Endothelial cell of umbilical vein (primary cell): ENCODE results near the gene ZNF697. TPM values are rescaled to one million over a fixed set of nuclear protein-coding genes. Genes with fewer than 3 reads are reported as not detected.

ENCODE experiments used
- BruUV-seq: library from RNA; stranded (reverse); fragments of 400-500 nt; replicated peaks from 2 replicates; lab custom pipeline; 2021; lab: Mats Ljungman, UMichigan
- CTCF ChIA-PET: fragments of 300-600, 350-600 bp; sonication (Branson Sonifier 250); formaldehyde crosslinking; loops from one replicate; lab custom pipeline; 2021; ENCODE audit warnings: antibody characterized with exemption, inconsistent platforms; lab: Charles Lee
- POLR2A ChIA-PET: fragments of 300-600, 350-600 bp; sonication (Branson Sonifier 250); formaldehyde crosslinking; loops from one replicate; lab custom pipeline; 2021; ENCODE audit warnings: antibody characterized with exemption, inconsistent platforms; lab: Charles Lee
- DNase-seq: peaks from one replicate; pipeline ENCODE4 v3.0.0-alpha.2; 2011; ENCODE audit warnings: low read depth, low spot score
- FAIRE-seq: peaks from 2 replicates; lab custom pipeline; 2011; peaks lifted over from hg19 to GRCh38; lab: Jason Lieb, UNC
- H2AFZ ChIP-seq: 2 replicates; pipeline ENCODE4 v1.6.0; 2012; ENCODE audit warnings: low read depth, low read length, control low read depth, inconsistent platforms
- H3K27ac ChIP-seq: 2 replicates; pipeline ENCODE4 v1.5.1; 2011; ENCODE audit warnings: low read depth, mild to moderate bottlenecking, control low read depth, low read length, moderate library complexity; ENCODE audit not compliant: insufficient read depth
- H3K27me3 ChIP-seq, 2 experiments: 2 replicates each; pipeline versions ENCODE4 v1.6.0 to v1.6.1; 2011; ENCODE audit warnings: low read length in 2 of 2, mixed read lengths in 1 of 2; ENCODE audit not compliant: control insufficient read depth in 2 of 2, insufficient read depth in 2 of 2
- H3K36me3 ChIP-seq, 2 experiments: 2 replicates in 1 of 2; 3 replicates in 1 of 2; pipeline ENCODE4 v1.5.1; 2011; ENCODE audit warnings: low read length in 2 of 2, mild to moderate bottlenecking in 1 of 2, moderate library complexity in 1 of 2; ENCODE audit not compliant: control insufficient read depth in 2 of 2, insufficient read depth in 2 of 2; ENCODE audit errors: extremely low read depth in 1 of 2
- H3K4me1 ChIP-seq: 3 replicates; pipeline ENCODE4 v1.5.1; 2011; ENCODE audit warnings: mild to moderate bottlenecking, low read length; ENCODE audit not compliant: control insufficient read depth, insufficient read depth; ENCODE audit errors: extremely low read depth
- H3K4me2 ChIP-seq: 2 replicates; pipeline ENCODE4 v1.6.1; 2011; ENCODE audit warnings: low read length, control low read depth, mixed read lengths; ENCODE audit not compliant: insufficient read depth
- H3K4me3 ChIP-seq, 3 experiments: fragments of 200-600 bp in 1 of 3; sonication (generic), shearing (Covaris generic) in 1 of 3; replicated peaks in 1 of 3; 2 replicates each; pipeline ENCODE4 v1.5.1; 2011 to 2016; ENCODE audit warnings: control low read depth in 3 of 3, low read length in 3 of 3, mild to moderate bottlenecking in 2 of 3, inconsistent platforms in 1 of 3, low read depth in 1 of 3, moderate library complexity in 1 of 3; ENCODE audit not compliant: insufficient read depth in 1 of 3
- H3K79me2 ChIP-seq: 2 replicates; pipeline ENCODE4 v1.6.0; 2012; ENCODE audit warnings: low read length, inconsistent platforms; ENCODE audit not compliant: control insufficient read depth, insufficient read depth
- H3K9ac ChIP-seq: replicated peaks from 2 replicates; pipeline ENCODE3; 2011; ENCODE audit warnings: low read length, control low read depth; ENCODE audit not compliant: insufficient read depth; ENCODE audit errors: extremely low read depth
- H3K9me1 ChIP-seq: replicated peaks from 3 replicates; pipeline ENCODE4 v1.6.0; 2011; ENCODE audit warnings: mild to moderate bottlenecking, low read length; ENCODE audit not compliant: control insufficient read depth, insufficient read depth; ENCODE audit errors: extremely low read depth
- H3K9me3 ChIP-seq: replicated peaks from 2 replicates; pipeline ENCODE4 v1.5.1; 2012; ENCODE audit warnings: low read length, inconsistent platforms; ENCODE audit not compliant: control insufficient read depth, insufficient read depth
- H4K20me1 ChIP-seq: replicated peaks from 2 replicates; pipeline ENCODE3; 2011; ENCODE audit warnings: mild to moderate bottlenecking, low read length; ENCODE audit not compliant: control insufficient read depth, insufficient read depth; ENCODE audit errors: extremely low read depth
- CTCF ChIP-seq, 2 donors: IDR thresholded peaks; 1 replicate in 1 of 2; 2 replicates in 1 of 2; pipeline ENCODE4 v1.5.1; 2011; ENCODE audit warnings: low read length in 2 of 2, mild to moderate bottlenecking in 2 of 2, moderate library complexity in 2 of 2, control low read depth in 1 of 2, inconsistent platforms in 1 of 2, low read depth in 1 of 2; ENCODE audit not compliant: insufficient read depth in 1 of 2; ENCODE audit errors: extremely low read depth in 1 of 2
- EZH2 ChIP-seq: IDR thresholded peaks from 2 replicates; pipeline ENCODE4 v1.6.1; 2012; ENCODE audit warnings: borderline replicate concordance, low read depth, mild to moderate bottlenecking, moderate library complexity, low read length, inconsistent platforms; ENCODE audit not compliant: severe bottlenecking
- FOS ChIP-seq: IDR thresholded peaks from 2 replicates; pipeline ENCODE4 v1.6.1; 2011; ENCODE audit warnings: mild to moderate bottlenecking, low read length, moderate library complexity, borderline replicate concordance; ENCODE audit not compliant: insufficient read depth
- GATA2 ChIP-seq: IDR thresholded peaks from 2 replicates; pipeline ENCODE4 v1.7.0; 2011; ENCODE audit warnings: low read depth, mild to moderate bottlenecking, moderate library complexity, mixed read lengths, low read length; ENCODE audit not compliant: insufficient read length, insufficient read depth
- JUN ChIP-seq: IDR thresholded peaks from 2 replicates; pipeline ENCODE4 v1.6.1; 2011; ENCODE audit warnings: borderline replicate concordance, low read depth; ENCODE audit not compliant: insufficient read length, insufficient read depth
- MAX ChIP-seq: IDR thresholded peaks from 2 replicates; pipeline ENCODE4 v1.6.1; 2011; ENCODE audit not compliant: insufficient read depth, insufficient read length
- MYC ChIP-seq: IDR thresholded peaks from one replicate; pipeline ENCODE4 v1.6.1; 2011; ENCODE audit warnings: mild to moderate bottlenecking, low read depth, low read length
- POLR2A ChIP-seq: IDR thresholded peaks from 2 replicates; pipeline ENCODE4 v1.6.1; 2012; ENCODE audit warnings: low read depth, mild to moderate bottlenecking, control low read depth, low read length
- POLR2AphosphoS5 ChIP-seq: IDR thresholded peaks from 2 replicates; pipeline ENCODE4 v1.6.1; 2012; ENCODE audit warnings: low read depth, mild to moderate bottlenecking, control low read depth, low read length, moderate library complexity; ENCODE audit not compliant: insufficient read depth
- dilution Hi-C: fragments of 300-500 bp; cut with MboI; formaldehyde crosslinking; loops from one replicate; pipeline ENCODE4 v1.15.0; 2019; ENCODE audit warnings: low sequenced_read_pairs; ENCODE audit not compliant: extremely low pct_ligation_motif_present
- intact Hi-C: fragments of 100-400 bp; cut with micrococcal nuclease; formaldehyde crosslinking; loops from one replicate; pipeline ENCODE4 v1.10.0; 2022
- polyA plus RNA-seq, 4 experiments: library from polyadenylated mRNA; depleted of rRNA in 3 of 4; stranded (reverse) in 3 of 4; unstranded in 1 of 4; fragments of >200 nt; gene quantifications; 2 replicates each; pipeline versions ENCODE4 v1.2.1 to v1.2.3, GENCODE V29; 2011 to 2012; ENCODE audit warnings: missing spikeins in 1 of 4
- total RNA-seq: library from RNA; stranded (reverse); gene quantifications from 2 replicates; pipeline ENCODE4 v1.2.3, GENCODE V29; 2021

ZNF697 gene
- total and polyA plus RNA-seq, 2 donors (not counting 3 experiments of a cell fraction or from before 2014, with no cell fraction given): 6.2 to 14.1 TPM

GRCh38 chr1:119681560-119681959 is 33.5 kb upstream of the ZNF697 start:
- Histone ChIP-seq H2AFZ (no peak overlapping the region), H3K9me3 (no peaks in the 10 kb centered on the region), H3K4me3 (no peak overlapping the region), H3K4me1 (no peaks in the 10 kb centered on the region), H3K79me2 (no peaks in the 10 kb centered on the region), H3K4me2 (no peak overlapping the region), H3K27me3 (peaks cover 20 to 23% of the 10 kb centered on the region in 2 experiments), H3K9me1 (no peaks in the 10 kb centered on the region), H3K27ac (no peak overlapping the region), H4K20me1 (no peaks in the 10 kb centered on the region), H3K36me3 (no peaks in the 10 kb centered on the region), H3K9ac (no peak overlapping the region)
- FAIRE-seq: no peak
- no peak for DNase-seq
- ChIA-PET CTCF (no interaction called here), POLR2A (no interaction called here)
- TF ChIP-seq POLR2AphosphoS5: no peak
- TF ChIP-seq POLR2A: no peak
- TF ChIP-seq EZH2: no peak
- no peak for TF ChIP-seq JUN
- no peak for TF ChIP-seq MYC
- no peak for TF ChIP-seq FOS
- no peak for TF ChIP-seq MAX
- no peak for TF ChIP-seq CTCF (IDR thresholded peaks at IDR 0.05; ENCODE audit: extremely low read depth in 1 of 2, insufficient read depth in 1 of 2, low read depth in 1 of 2, low read length in 2 of 2)
- TF ChIP-seq GATA2: no peak
- dilution Hi-C loops: no loop called here
- no TSS peak for BruUV-seq
- intact Hi-C loops: no loop called here
